Germinal center (tissue), 1 donor: ENCODE data around the gene TNFRSF8.

Experiments used
- DNase-seq: peaks from one replicate; pipeline ENCODE4 v3.0.0; 2012; ENCODE audit warnings: mixed read lengths, low spot score

TNFRSF8 gene

GRCh38 chr1:12142141-12142823 lies 79.2 kb downstream of the TNFRSF8 start:
- DNase-seq = no peak

- no peak for DNase-seq
These were observed 80.0 kb downstream of the TNFRSF8 start for GRCh38 chr1:12142891-12143630.

DNA sequence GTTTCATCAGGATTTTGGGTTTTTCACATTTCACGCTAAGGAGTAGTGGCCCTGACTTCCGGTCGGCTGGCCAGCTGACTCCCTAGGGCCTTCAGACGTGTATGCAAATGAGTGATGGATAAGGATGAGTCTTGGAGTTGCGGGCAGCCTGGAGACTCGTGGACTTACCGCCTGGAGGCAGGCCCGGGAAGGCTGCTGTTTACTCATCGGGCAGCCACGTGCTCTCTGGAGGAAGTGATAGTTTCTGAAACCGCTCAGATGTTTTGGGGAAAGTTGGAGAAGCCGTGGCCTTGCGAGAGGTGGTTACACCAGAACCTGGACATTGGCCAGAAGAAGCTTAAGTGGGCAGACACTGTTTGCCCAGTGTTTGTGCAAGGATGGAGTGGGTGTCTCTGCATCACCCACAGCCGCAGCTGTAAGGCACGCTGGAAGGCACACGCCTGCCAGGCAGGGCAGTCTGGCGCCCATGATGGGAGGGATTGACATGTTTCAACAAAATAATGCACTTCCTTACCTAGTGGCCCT lies 80.6 kb downstream of the TNFRSF8 start:
- no peak for DNase-seq

- no peak for DNase-seq
These were observed 81.1 kb downstream of the TNFRSF8 start for GRCh38 chr1:12144236-12144635.

GRCh38 chr1:12144969-12145368 lies 81.9 kb downstream of the TNFRSF8 start:
- no peak for DNase-seq

DNA sequence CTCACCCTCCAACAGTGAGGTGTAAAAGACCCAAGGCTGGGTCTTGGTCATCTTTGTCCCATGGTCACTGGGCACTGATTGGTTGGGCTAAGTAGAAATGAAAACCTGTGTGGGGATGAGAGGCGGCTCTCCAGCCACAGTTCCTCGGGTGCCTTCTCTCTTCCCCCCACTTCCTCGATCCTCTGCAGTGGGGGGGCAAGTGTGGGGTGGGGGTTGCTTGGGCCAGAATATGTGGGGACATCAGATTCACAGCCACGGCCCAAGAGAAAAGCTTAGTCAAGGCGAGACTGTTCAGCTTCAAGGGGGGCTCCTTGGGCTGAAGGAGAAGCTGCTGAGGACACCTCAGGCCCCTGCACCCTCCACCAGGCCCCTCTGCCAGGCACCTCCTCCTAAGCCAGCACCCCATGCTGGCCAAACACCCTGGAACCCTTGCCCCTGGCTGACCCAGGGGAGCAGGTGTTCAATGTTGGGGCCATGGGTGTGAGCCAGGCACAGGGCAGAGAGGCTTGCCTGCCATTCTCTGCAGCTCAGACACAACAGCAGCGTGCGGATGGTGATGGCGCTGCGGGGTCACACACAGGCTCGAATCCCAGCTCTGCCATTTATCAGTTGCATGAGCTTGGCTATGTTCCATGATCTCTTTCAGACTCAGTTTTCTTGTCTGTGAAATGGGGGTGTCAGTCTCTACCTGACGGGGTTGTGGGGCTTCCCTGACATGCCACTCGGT lies 82.7 kb downstream of the TNFRSF8 start:
- no peak for DNase-seq

DNA sequence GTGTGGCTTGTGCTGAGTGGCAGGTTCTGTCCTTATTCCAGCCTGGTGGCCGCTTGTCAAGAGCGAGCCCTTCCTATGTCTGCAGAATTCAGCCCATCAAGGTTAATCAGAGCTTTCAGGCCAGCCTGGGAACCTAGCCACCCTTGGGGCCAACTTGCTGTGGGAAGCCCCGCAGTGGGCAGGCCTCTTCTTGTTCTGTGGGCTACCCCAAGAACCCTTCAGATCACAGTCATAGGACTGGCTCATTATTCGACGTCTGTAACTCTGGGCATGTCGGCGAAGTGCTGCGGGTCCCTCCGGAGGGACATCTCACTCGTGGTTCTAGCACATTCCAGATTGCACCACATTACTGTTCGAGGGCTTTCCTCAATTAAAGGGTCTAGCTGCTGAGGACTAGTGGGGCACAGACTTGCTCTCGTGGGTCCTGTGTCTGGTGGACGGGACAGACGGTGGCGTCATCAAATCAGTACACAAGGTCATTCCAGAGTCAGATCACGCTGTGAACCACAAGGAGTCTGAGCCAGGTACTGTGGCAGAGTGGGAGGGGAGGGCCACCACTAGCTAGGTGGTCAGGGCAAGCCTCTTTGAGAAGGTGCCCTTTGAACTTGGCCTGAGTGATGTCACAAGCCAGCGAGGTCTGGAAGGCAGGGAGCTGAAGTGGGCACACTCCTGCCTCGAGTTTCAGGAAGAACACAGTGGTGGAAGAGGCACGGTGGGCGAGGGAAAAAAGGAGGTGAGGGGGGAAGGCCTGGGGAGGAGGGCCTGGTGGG lies 83.4 kb downstream of the TNFRSF8 start:
- no peak for DNase-seq

DNA sequence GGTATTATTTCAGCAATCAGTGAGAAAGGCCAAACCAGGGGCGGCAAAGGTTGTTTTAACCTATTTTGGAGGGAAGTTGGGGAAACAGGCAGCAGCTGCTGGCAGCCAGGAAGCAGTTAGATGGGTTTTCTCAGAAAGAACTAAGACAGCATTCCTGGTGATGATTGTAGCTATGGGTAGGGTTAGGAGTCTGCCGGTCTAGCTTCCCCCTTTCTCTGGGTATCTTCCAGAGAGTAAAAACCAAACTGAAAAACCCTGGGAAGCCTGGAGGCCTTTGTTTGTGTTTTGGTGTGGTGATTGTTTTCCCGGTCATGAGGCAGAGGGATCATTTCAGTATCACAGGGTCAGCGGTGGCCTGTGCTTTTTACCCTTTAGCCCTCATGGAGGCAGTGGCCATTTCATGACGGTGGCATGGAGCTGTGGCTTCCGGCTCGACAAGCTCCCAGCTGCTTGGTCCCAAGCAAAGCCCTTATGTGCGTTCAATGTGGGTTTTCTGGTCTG lies 84.1 kb downstream of the TNFRSF8 start:
- DNase-seq = no peak

DNA sequence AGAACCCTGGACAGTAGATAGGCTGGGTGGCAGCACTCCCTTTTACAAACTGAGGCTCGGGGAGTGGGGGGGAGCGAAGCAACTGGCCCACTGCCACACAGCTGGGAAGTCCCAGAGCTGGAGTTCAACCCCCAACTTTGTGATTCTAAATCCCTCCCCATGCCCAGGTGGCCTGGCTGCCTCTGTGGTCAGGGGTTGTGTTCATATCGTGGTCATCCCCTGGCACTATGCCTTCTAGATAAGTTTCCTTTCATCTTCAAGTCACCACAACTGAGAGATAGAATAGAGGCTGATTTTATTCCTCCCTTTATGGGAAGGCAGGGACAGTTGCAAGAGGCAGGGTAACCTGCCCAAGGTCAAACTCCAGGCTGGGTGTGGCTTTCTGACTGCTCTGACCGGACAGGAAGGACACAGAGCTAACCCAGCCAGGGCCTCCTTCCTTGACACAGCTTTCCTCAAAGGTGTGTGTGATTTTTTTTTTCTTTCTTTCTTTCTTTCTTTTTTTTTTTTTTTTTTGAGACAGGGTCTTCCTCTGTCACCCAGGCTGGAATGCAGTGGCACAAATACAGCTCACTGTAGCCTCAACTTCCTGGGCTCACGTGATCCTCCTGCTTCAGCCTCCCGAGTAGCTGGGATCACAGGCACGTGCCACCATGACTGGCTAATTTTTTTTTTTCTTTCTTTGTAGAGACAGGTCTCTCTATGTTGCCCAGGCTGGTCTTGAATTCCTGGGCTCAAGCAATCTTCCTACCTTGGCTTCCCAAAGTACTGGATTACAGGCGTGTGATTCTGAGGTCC lies 85.3 kb downstream of the TNFRSF8 start:
- DNase-seq = no peak

GRCh38 chr1:12148958-12149790 lies 86.1 kb downstream of the TNFRSF8 start:
- peak; percentile 68 for DNase-seq

DNA sequence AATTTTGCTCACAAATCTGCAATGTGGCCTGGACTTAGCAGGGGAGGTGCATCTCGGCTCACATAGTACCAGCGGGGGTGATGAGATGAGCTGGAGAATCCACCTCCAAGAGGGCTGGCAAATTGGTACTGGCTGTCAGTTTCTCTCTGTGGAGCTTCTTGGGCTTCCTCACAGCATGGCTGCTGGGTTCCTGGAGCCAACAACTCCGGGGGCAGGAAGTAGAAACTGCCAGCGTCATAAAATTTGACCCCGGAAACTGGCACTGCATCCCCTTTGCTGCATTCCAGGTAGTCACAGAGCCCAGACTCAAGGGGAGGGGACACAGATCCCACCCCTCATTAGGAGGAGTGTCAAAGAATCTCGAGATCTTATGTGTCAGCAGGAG lies 86.7 kb downstream of the TNFRSF8 start:
- no peak for DNase-seq

DNA sequence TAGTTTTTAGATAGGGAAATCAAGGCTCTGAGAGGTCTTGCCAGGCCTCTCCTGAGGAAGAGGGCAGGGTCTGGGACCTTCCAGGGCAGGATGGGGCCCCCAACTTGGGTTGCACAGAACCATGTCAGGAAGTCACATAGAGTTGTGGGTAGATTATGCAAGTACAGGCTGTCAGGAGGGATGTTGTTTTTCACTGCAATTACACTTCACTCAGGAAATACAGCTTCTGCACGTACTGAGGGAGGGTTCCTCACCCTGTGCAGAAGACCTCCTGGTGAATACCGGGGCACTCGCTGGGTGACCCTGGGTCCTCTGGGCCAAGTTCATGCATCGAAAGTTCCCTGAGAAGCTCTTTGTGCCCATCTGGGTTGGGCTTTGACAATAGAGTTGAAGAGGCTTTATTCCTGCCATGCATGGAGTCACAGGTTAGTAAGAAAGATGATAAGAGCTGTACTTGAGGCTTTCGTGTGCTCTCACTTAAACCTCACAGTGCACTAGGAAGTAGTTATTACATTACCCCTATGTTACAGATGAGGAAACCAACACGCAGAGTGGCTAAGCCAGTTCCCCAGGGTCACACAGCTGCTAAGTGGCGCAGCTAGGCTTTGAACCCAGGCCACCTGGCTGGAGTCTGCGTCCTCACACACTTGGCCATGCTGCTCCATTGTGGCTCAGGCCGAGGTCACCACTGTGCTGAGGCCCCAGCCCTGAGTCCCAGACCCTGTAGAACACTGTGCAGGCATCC lies 87.5 kb downstream of the TNFRSF8 start:
- no peak for DNase-seq

GRCh38 chr1:12151465-12151864 lies 88.4 kb downstream of the TNFRSF8 start:
- no peak for DNase-seq

GRCh38 chr1:12152113-12152891 lies 89.2 kb downstream of the TNFRSF8 start:
- peak; percentile 89 for DNase-seq

DNA sequence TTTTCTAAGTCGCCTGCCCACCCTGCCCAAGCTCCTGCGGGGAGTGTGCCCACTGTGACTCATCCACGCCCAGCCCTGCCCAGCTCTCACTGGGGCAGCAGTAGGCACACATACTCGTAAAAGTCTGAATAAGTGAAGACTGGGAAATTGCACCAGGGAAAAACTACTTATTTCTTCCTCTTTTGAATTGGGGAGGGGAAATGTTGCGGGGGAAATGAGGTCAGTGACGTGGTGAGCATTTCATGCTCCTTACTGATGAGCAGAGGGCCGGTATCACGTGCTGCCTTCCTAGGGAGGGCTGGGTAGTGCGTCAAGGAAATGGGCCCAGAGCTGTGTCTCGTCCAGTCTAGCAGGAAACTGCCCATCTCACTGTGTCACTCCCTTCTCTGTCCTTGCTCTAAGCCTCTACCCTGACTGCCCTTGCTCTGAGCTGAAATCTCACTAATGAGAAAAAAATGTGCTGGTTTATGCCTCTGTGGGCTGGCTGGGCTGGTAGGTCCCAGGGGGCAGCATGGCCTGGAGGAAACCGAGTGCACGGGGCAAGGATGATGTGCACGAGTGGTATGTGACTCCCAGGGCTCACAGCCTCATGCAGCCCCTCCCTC lies 90.2 kb downstream of the TNFRSF8 start:
- DNase-seq = peak; percentile 61

DNA sequence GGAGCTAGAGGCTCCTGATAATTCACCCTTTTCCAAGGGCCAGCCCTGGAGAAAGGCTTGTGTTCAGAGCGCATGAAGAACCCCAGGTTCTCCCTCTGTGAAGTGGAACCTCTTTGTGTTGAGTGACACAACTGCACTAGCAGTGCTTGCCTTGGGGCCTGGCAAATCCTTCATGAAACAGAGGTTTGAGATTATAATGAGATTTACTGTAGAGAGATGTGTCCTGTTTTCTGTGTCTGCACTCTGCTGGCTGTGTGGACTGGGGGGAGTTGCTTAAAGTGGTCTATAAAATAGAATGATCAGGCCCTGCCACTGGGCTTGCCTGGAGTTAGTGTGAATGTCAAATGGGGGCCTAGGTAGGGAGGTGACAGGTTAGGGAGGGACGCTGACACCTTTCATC lies 92.2 kb downstream of the TNFRSF8 start:
- DNase-seq = no peak

DNA sequence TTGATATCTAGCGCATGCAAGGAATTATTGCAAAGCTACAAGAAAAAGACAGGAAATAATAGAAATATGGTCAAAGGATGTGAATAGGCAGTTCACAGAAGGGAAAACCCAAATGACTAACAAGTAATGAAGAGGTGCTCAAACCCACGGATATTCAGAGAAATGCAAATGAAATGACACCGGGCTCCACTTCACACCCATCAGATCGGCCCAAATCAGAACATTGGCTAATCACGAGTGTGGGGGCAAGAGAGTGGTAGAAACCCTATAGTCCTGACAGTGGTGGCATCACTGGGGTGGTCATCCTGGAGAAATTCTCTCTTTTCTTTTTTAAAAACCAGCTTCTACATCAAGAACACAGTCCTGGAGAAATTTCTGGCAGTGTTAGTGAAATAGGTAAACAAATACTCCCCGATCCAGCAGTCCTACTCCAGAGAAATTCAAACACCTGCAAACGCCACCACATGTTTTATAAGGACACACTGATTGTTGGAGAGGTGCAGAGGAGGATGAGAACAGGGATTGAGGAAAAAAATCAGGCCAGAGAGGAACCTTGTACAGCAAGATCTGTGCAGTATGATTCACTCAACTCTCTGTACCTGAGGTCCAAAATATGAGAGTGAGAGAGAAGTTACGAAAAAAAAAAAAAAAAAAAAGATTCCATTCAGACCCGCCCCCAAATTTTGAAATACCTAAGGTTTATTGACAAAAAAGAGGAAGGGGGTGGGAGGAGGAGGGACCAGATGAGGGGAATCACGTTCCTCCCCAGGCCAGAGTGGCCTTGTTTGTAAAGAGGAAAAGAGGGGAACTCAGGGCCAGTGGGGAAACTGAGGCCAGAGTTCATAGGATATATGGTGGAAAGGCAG lies 94.5 kb downstream of the TNFRSF8 start:
- no peak for DNase-seq
